Stimulated activated CD4-positive, alpha-beta T cell treated with anti-CD3 and anti-CD28 coated beads, Interleukin-4, amount 100 ng/mL, for 4 hours (primary cell): Measurements from ENCODE around the gene PPDPF.
A peak's percentile ranks its signal among the peaks of the same experiment; 100 is the strongest.
"Not testable (repeated sequence)": the region's sequence is repeated elsewhere in the genome, so short reads cannot be mapped to it uniquely, and the experiment has no call there.

Experiments used
- DNase-seq, 2 experiments: peaks; one replicate each; pipeline ENCODE4 v3.0.0-alpha.2; 2020

The PPDPF gene

GRCh38 chr20:63520504-63520933 is at the start of gene PPDPF:
TSS of gene PPDPF (plus strand) at chr20:63520765. CDS start at chr20:63521309, 544 bp downstream.
- DNase-seq = peak; percentile 77 to 87

GRCh38 chr20:63471002-63471716 is 49.4 kb upstream of the PPDPF start:
- DNase-seq = no peak

- no peak for DNase-seq
These were observed 48.9 kb upstream of the PPDPF start for GRCh38 chr20:63471717-63471980.

- no peak for DNase-seq
These were observed 48.4 kb upstream of the PPDPF start, which contains the start of gene KCNQ2 for GRCh38 chr20:63471981-63472831. TSS of gene KCNQ2 (minus strand) at chr20:63472655. CDS start at chr20:63472463, 192 bp downstream.

- DNase-seq = no peak
These were observed 47.6 kb upstream of the PPDPF start for GRCh38 chr20:63472862-63473390.

- peak in 1 of 2 experiments; percentile 12 for DNase-seq
These were observed 46.8 kb upstream of the PPDPF start for GRCh38 chr20:63473555-63474449.

GRCh38 chr20:63475209-63475608 is 45.4 kb upstream of the PPDPF start:
- no peak for DNase-seq

- no peak for DNase-seq
These were observed 43.4 kb upstream of the PPDPF start for GRCh38 chr20:63477061-63477616.

- DNase-seq = no peak
These were observed 42.6 kb upstream of the PPDPF start for GRCh38 chr20:63477944-63478343.

GRCh38 chr20:63478346-63479302 is 41.9 kb upstream of the PPDPF start:
- no peak for DNase-seq

GRCh38 chr20:63479695-63480419 is 40.7 kb upstream of the PPDPF start:
- DNase-seq = not testable (repeated sequence)

GRCh38 chr20:63481503-63481902 is 39.1 kb upstream of the PPDPF start:
- DNase-seq = no peak

- DNase-seq = no peak
These were observed 38.5 kb upstream of the PPDPF start for GRCh38 chr20:63482021-63482587.

GRCh38 chr20:63483834-63484233 is 36.7 kb upstream of the PPDPF start:
- DNase-seq = no peak

- no peak for DNase-seq
These were observed 36.3 kb upstream of the PPDPF start for GRCh38 chr20:63484236-63484635.

- DNase-seq = no peak
These were observed 35.7 kb upstream of the PPDPF start for GRCh38 chr20:63484651-63485403.

GRCh38 chr20:63486300-63486855 is 34.2 kb upstream of the PPDPF start:
- DNase-seq = no peak

- no peak for DNase-seq
These were observed 33.3 kb upstream of the PPDPF start for GRCh38 chr20:63487116-63487764.
